ENCODE data around the gene KPNA6.

Gene KPNA6

GRCh38 chr1:32194984-32195383, 87.1 kb downstream of the KPNA6 start:
- no peak for DNase-seq

DNA sequence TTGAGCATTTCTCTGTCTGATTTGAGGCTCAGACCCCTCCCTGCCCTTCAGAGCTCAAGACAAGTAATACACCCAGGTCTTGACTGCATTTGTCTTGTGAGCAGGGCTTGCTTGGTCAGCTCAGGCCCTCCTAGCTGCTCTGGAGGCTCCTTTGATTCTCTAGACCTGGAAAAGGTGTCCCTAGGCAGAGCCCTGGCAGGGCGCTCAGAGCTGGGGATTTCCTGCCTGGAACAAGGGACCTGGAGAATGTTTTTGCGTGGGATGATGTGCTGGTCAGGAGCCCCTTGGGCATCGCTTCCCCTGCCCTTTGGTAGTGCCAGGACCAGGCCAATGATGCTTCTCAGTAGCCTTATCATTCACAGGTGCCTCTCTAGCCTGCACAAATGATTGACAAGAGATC, 87.7 kb downstream of the KPNA6 start:
- DNase-seq: no peak

GRCh38 chr1:32195972-32196823, 88.3 kb downstream of the KPNA6 start:
- DNase-seq: peak in 1 of 2 donors; percentile 51

DNA sequence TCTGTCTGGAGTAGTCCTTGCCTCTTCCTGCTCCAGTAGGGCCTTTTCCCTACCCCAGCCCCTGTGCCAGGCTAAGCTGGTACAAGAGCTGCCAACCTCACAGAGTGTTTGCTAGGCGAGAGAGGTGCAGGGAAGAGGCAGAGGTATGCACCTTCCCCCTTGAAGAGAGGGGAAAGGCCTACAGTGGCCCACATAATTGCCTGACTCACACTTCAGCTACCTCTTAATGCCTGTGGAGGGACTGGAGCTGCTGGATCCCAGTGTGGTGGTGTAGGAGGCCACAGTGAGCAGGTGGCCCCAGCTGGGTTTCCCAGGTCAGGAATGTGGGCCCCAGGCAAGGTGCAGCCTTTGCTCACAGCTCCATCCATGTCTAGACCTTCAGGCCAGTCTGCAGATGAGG, 89.2 kb downstream of the KPNA6 start:
- DNase-seq: no peak

- DNase-seq: no peak
Measured at GRCh38 chr1:32197837-32198236, 90.0 kb downstream of the KPNA6 start.

GRCh38 chr1:32198237-32199042, 90.6 kb downstream of the KPNA6 start:
- DNase-seq: no peak

DNA sequence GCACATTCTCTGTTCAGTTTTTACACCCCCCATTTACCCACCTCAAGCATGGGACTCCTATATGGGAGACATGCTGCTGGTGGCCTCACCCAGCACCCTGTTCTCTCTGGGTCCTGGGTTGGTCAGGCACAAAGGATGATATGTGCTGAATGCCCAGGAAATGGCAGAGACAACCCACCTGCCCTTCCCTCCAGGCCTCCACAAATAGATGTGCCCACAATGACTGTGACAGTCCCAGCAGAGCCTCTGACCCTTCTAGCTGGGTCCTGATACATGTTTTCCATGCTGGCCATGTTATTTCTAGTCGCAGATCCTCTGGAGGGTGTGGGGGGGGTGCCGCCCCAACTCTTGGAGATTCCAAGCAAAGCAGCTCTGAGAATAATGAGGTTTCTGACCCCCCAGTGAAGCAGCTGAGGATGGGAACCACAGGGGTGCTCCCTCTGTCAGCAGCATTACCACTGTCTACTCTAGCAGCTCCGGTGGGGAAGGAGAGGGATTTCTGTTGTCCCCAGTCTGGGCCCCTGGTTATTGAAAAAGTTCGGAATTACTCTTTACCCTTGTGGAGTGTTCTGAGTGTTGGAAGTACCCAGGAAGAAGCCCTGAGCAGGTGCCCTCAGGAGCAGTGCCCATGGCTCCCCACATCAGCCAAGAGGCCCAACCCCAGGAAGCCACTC, 91.3 kb downstream of the KPNA6 start:
- DNase-seq: no peak

- no peak for DNase-seq
Measured at GRCh38 chr1:32199717-32200072, 91.8 kb downstream of the KPNA6 start.

DNA sequence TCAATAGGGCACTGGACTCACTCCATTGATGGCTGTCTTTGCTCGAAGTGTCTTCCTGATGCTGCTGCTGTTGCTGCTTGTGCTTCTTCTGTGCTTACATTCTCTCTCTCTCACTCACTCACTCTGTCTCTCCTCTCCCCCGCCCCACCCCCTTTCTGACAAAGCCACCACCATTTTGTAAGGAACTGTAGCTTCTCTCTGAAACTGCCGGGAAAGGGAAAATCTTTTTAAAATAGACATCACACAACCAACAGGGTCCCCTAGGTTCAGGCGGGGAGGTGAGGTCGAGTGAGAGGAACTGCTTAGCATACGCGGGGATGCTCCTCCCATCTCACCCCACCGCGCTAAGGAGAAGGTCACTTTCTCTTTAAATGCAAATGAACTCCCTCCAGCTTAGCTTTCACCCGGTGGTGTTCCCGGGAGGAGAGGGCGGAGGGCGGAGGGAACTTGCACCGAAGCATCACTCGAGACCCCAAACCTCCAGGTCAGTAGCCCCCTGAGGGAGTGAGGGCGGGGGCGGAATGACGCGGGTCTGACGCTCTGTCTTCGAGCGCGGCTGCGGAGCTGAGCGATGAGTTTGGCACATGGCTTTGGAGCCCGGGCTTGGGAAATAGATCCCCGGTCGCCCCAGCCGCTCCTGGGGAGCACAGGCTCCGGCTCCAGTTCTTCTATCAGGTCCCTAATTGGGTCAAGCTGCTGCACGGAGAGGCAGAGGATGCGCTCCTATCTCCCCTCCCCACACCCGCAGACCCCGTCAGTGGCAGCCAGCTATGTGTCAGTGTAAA, 92.6 kb downstream of the KPNA6 start, which contains the start of gene CCDC28B:
TSS of gene CCDC28B (plus strand) at position 370 of the 785 bp plus-strand sequence. CDS start 1,341 bp downstream, outside the sequence.
- peak; percentile 49 to 66 for DNase-seq

DNA sequence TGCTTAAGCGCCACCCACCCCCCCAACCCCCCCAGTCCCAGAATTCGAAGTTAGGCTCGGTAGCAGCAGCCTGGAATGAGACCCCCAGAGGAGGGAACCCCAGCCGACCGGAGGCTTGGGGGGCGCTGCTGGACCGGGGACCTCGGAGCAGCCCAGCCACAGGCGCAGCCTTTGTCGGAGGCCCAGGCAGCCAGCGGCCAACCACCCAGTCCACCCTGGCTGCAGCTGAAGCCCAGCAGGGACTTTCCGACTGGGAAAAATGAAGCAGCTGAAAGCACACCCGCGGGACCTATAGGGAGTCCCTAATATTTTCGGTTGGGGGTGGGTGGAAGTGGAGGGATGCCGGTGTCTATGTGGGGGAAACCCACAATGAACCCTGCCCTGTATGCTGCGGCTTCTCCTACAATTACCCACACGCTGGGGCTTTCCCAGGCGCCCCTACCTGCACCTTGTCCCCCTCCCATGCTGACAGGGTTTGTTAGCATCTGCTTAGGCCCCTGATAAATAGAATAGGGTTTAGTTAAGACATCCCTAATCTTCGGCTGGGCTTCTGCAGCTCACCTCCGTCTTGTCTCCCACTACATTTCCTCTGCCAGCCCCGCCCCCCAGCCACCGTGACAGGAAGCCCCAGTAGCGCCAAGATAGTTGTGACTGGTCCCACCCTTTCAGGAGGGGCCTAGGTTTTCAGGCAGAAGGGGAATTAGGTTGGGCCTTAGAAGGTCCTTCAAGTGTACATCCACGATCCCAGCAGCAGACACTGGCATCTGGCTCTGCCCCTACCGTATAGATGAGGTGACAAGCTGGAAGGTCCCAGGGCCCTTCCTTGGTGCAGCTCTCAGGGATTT, 93.4 kb downstream of the KPNA6 start:
- DNase-seq: peak; percentile 67 to 84

DNA sequence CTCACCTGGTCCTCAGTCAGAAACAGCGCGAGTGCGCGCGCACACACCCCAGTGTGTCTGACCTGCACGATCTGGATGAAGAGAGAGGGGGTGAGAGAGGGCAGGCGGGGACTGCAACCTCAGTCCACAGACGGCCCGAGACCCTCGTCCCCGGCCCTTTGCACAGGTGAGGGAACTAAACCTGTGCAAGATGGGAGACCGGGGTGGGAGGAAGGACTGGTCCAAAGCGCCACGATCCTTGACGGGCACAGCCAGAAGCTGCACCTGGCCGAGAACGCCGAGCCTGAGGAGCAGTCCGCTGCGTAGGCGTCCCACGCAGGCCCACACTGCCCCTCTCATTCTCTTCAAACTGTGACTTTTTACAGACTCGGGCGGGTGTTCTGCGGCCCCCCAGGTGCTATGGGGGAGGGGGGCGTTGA, 97.1 kb downstream of the KPNA6 start:
- no peak for DNase-seq

- DNase-seq: peak; percentile 87 to 90
Measured at GRCh38 chr1:32205401-32206370, 97.8 kb downstream of the KPNA6 start, which contains the start of gene IQCC. Gene IQCC (plus strand): TSS chr1:32205671. CDS start chr1:32205682, 11 bp downstream.

- no peak for DNase-seq
Measured at GRCh38 chr1:32208469-32208868, 100.6 kb downstream of the KPNA6 start.

DNA sequence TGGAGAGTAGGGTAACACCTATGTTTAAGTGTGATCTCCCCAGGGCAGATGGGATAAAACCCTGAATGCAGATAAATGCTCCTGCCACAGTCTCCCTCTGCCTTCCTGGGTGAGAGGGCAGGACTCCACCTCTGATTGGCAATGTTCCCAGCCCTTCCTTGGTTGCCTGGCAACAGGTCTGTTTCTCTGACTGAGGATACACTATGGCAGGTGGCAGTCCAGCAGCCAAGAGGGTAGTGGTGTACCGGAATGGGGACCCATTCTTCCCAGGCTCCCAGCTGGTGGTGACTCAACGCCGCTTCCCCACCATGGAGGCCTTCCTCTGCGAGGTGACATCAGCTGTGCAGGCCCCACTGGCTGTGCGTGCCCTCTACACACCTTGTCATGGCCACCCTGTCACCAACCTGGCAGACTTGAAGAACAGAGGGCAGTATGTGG, 101.1 kb downstream of the KPNA6 start, which contains the start of gene DCDC2B:
TSS of gene DCDC2B (plus strand) at position 199 of the 438 bp plus-strand sequence. CDS start at position 204, 5 bp downstream.
- DNase-seq: no peak

GRCh38 chr1:32215629-32216480, 108.0 kb downstream of the KPNA6 start:
- peak; percentile 57 to 71 for DNase-seq

GRCh38 chr1:32216566-32216965, 108.7 kb downstream of the KPNA6 start:
- no peak for DNase-seq

DNA sequence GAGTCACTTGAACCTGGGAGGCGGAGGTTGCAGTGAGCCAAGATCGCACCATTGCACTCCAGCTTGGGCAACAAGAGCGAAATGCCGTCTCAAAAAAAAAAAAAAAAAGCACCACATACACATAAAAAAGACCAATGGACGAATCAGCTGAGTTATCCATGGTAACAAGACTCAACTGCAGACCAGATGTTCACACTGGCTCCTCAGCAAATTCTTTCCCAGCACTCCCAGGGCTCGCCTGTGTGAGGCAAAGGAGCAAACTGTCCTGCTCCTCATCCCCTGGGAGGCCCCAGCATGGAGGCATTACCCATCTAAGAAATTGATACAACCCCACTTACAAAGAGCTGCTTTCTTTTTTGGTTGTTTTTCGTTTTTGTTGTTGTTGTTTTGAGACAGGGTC, 111.2 kb downstream of the KPNA6 start:
- DNase-seq: no peak

DNA sequence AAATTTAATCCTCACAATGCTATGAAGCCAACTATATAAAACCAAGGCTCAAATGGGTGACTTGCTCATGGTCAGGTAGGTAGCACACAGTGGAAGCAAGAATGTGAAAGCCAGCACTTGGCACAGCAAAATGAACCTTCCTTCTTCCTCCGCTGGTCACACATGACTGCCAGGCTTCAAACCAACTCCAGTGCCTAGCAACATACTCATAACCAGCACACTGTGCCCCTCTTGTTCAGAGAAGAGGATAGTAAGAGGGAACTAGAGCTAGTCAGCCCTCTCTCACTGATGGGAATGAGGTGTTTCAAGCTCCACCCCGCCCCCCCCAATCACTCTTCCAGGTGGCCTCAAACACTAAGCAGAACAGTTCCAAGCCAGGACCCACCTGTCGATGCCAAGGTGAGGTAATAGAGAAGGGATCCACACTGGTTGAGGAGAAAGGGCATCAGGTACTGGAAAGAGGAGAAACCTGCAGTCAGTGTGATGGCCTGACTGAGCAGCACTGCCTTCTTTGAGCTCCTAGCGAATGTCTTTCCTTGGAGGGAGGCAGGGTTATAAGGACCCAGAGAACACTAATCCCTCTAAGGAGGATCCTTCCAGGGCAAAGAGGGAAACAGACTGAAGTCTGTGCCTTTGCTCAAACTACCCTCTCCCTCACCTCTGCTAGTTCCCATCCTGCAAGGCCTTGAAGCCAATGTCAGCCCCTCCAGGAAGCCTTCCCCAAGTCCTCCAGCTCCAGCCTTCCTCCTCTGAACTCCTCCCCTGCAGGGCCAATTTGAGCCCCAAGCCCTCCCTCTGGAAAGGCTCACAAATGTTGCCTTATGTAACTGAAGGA, 113.1 kb downstream of the KPNA6 start:
- DNase-seq: no peak

Measured in CD4-positive, alpha-beta T cell treated with Interferon alpha-2 for 1 hour (primary cell).